Neutrophil (primary cell): Measurements from ENCODE around the gene SSBP3.
A peak's percentile ranks its signal among the peaks of the same experiment; 100 is the strongest.

Experiments
- H3K27ac ChIP-seq: fragments of 200-600 bp; sonication (generic); 2 replicates; pipeline ENCODE4 v1.5.1; 2016; ENCODE audit warnings: mild to moderate bottlenecking, moderate library complexity
- H3K27me3 ChIP-seq: fragments of 200-600 bp; sonication (generic); 2 replicates; pipeline ENCODE4 v1.6.0; 2016; ENCODE audit warnings: mild to moderate bottlenecking
- H3K36me3 ChIP-seq: fragments of 200-600 bp; sonication (generic); 2 replicates; pipeline ENCODE4 v1.5.1; 2017
- H3K4me1 ChIP-seq, 2 experiments: fragments of 200-600 bp in 1 of 2; sonication (generic) in 1 of 2; 1 replicate in 1 of 2; 2 replicates in 1 of 2; pipeline versions ENCODE4 v1.5.1 to v1.6.1; 2013 to 2016; ENCODE audit warnings: low read depth in 1 of 2, low read length in 1 of 2, mild to moderate bottlenecking in 1 of 2, moderate library complexity in 1 of 2; ENCODE audit not compliant: control insufficient read depth in 1 of 2, insufficient read depth in 1 of 2
- H3K4me3 ChIP-seq, 2 experiments: fragments of 200-600 bp in 1 of 2; sonication (generic) in 1 of 2; 1 replicate in 1 of 2; 2 replicates in 1 of 2; pipeline ENCODE4 v1.5.1; 2013 to 2016; ENCODE audit warnings: low read depth in 1 of 2, low read length in 1 of 2, mild to moderate bottlenecking in 1 of 2, moderate library complexity in 1 of 2
- H3K9me3 ChIP-seq: fragments of 200-600 bp; sonication (generic); 2 replicates; pipeline ENCODE4 v1.5.1; 2016
- TF ChIP-seq, protein P1 (sequence below): fragments of 200-600 bp; sonication (generic); IDR thresholded peaks from 2 replicates; pipeline ENCODE4 v1.5.1; 2016; ENCODE audit warnings: antibody characterized with exemption

SSBP3 gene

DNA sequence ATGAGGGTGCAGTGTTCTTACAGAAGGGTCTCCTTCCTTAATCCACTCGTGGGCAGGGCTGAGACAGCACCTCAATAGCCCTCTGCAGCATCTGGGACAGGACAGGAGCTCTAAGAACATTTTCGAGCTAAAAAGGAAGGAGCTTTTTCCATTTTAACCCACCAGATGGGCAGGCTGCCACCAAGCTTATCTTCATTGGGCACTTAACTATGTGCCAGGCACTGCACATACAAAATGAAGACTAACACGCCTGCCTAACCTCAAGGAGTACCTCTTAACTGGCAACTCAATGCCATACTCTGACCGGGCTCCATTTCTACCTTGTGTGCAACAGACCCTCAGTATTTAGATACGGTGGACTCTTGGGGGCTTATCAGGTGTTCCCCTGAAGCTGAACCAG, 48.2 kb downstream of the SSBP3 start:
- peaks cover 11 to 16% of the 10 kb centered on the region in 2 experiments for H3K4me1 ChIP-seq
- no peak overlapping the region for H3K4me3 ChIP-seq
- TF ChIP-seq, protein P1, sequence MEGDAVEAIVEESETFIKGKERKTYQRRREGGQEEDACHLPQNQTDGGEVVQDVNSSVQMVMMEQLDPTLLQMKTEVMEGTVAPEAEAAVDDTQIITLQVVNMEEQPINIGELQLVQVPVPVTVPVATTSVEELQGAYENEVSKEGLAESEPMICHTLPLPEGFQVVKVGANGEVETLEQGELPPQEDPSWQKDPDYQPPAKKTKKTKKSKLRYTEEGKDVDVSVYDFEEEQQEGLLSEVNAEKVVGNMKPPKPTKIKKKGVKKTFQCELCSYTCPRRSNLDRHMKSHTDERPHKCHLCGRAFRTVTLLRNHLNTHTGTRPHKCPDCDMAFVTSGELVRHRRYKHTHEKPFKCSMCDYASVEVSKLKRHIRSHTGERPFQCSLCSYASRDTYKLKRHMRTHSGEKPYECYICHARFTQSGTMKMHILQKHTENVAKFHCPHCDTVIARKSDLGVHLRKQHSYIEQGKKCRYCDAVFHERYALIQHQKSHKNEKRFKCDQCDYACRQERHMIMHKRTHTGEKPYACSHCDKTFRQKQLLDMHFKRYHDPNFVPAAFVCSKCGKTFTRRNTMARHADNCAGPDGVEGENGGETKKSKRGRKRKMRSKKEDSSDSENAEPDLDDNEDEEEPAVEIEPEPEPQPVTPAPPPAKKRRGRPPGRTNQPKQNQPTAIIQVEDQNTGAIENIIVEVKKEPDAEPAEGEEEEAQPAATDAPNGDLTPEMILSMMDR: no peak
- H3K27ac ChIP-seq: no peak overlapping the region
- no peaks in the 10 kb centered on the region for H3K9me3 ChIP-seq
- no peaks in the 10 kb centered on the region for H3K36me3 ChIP-seq
- peaks cover 13% of the 10 kb centered on the region for H3K27me3 ChIP-seq

DNA sequence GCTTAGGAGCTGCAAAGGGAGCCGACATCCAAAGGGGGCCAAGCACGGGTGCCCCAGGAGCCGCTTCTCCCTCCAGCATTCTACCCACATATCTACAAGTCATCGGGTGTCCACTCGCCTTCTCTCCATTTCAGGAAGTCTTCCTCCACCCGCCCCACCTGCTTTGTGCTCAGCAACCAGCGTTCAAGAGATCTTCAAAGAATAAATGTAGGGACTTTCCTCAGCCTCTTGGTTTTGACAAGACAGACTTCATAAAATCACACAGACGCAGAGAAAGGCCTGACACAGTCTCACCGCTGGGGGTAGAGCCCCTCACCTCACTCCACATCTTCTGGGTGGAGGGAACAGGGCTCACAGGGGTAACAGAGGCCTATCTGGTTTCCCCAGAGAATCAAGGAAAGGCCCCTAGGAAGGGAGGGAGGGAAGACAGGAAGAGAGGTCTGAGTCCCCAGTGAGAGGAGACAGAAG, 49.5 kb downstream of the SSBP3 start:
- Histone ChIP-seq H3K4me3 (peak overlapping the region; percentile 22 to 53), H3K27me3 (peaks cover 13% of the 10 kb centered on the region), H3K36me3 (no peaks in the 10 kb centered on the region), H3K4me1 (peaks cover 11 to 16% of the 10 kb centered on the region in 2 experiments), H3K27ac (no peak overlapping the region), H3K9me3 (no peaks in the 10 kb centered on the region)
- TF ChIP-seq, protein P1: no peak

DNA sequence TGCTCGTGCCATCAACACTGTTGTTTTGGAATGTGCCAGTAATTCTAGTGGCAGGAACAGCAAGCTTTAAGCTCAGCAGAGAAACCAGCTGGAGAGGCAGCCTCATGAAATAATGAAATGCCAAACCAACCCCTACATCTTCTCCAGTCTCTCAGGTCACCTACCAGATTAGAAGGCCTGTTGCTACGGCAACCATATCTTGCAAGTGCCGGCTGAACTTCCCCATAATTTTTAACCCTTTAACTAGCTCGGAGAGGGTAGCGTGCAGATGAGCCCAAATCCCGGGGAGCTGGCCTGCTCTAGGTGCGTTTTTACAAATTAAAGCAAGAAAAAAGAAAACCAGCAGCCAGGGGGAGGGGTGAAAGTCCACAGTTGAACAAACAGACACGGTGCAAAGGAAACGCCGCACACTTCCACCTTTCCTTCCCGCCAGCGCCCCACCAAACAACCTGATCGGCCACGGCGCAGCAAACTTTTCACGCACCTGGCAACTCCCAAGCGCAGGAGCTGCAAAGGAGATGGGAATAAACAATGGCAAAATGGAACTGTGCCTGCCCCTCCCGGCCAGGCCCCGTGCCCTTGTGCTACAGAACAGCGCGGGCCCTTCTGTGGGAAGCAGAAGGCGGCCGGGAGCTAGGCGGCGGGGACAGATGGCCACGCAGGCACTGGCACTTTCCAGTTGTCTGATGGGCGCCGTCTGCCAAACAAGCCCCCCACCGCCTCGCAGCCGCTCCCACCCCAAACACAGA, 50.1 kb downstream of the SSBP3 start:
- Histone ChIP-seq H3K4me3 (peak overlapping the region; percentile 22 to 53), H3K4me1 (peaks cover 11 to 16% of the 10 kb centered on the region in 2 experiments), H3K27me3 (peaks cover 13% of the 10 kb centered on the region), H3K27ac (no peak overlapping the region), H3K9me3 (no peaks in the 10 kb centered on the region), H3K36me3 (no peaks in the 10 kb centered on the region)
- TF ChIP-seq, protein P1: no peak

DNA sequence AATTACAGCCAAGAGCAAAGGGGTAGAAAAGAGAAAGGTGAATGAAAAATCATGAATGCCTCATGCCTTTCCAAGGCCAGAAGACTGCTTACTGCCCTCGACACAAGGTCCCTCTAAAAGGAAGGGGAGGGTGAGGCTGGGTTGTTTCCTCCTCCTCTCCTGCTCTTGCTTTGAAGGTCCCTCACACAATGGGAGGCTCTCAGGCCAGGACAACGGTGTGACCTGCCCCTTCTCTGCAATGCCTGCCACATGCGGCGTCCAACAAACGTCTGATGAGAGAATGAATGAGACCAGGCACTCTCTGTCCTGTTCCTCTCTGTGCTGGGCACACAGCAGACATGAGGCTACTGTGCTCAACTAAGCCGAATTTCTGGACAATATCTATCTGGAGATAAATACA, 51.3 kb downstream of the SSBP3 start:
- TF ChIP-seq, protein P1: no peak
- peaks cover 13% of the 10 kb centered on the region for H3K27me3 ChIP-seq
- no peak overlapping the region for H3K27ac ChIP-seq
- H3K4me1 ChIP-seq: peaks cover 11 to 12% of the 10 kb centered on the region in 2 experiments
- no peak overlapping the region for H3K4me3 ChIP-seq
- no peaks in the 10 kb centered on the region for H3K36me3 ChIP-seq
- H3K9me3 ChIP-seq: no peaks in the 10 kb centered on the region

DNA sequence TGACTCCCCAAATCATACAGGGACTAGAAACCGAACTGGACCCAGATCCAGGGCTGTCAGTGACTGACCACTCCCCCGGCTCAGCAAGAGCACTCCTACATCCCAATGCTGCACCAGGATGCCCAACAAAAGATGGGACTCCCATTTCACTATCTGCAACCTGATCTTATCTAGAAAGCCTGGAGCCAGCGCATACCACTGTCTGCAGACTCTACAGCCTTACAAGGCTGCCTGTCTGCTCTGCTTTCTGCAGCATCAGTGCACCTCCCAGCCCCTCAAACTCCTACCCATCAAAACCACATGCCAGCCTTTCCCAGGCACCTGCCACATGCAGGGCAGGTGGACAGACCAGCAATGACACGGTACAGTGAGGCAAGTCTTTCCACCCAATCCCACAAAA, 52.2 kb downstream of the SSBP3 start:
- Histone ChIP-seq H3K27me3 (peaks cover 13% of the 10 kb centered on the region), H3K9me3 (no peaks in the 10 kb centered on the region), H3K36me3 (no peaks in the 10 kb centered on the region), H3K27ac (no peak overlapping the region), H3K4me3 (no peak overlapping the region), H3K4me1 (peaks cover 11 to 12% of the 10 kb centered on the region in 2 experiments)
- TF ChIP-seq, protein P1: no peak
